Caco-2 (cell line): ENCODE measurements around the gene IER5L. TPM values are rescaled to one million over a fixed set of nuclear protein-coding genes. Genes with fewer than 3 reads are reported as not detected.

Experiments used
- BruUV-seq: library from RNA; stranded (reverse); fragments of 400-500 nt; replicated peaks from 2 replicates; lab custom pipeline; 2021; lab: Mats Ljungman, UMichigan
- CTCF ChIA-PET: fragments of 300-600 bp; sonication (Branson Sonifier 250); formaldehyde crosslinking; loops from one replicate; lab custom pipeline; 2022; ENCODE audit warnings: antibody characterized with exemption; lab: Charles Lee
- POLR2A ChIA-PET: fragments of 300-600 bp; sonication (Branson Sonifier 250); formaldehyde crosslinking; loops from one replicate; lab custom pipeline; 2022; ENCODE audit warnings: antibody characterized with exemption; lab: Charles Lee
- DNase-seq, 2 experiments: peaks; one replicate each; pipeline versions ENCODE4 v3.0.0 to v3.0.0-alpha.2; 2020 to 2022
- H3K27me3 ChIP-seq: replicated peaks from 2 replicates; pipeline ENCODE4 v1.6.0; 2011; ENCODE audit warnings: low read length; ENCODE audit not compliant: control insufficient read depth, insufficient read depth
- H3K36me3 ChIP-seq: 2 replicates; pipeline ENCODE4 v1.5.1; 2011; ENCODE audit warnings: low read length; ENCODE audit not compliant: control insufficient read depth, insufficient read depth
- H3K4me1 ChIP-seq: fragments of 250-450 bp; sonication (Bioruptor Pico); 2 replicates; pipeline ENCODE4 v1.5.1; 2020; ENCODE audit warnings: mild to moderate bottlenecking
- H3K4me3 ChIP-seq: 2 replicates; pipeline ENCODE4 v1.5.1; 2011; ENCODE audit warnings: low read depth, mild to moderate bottlenecking, control low read depth, low read length
- H3K9me3 ChIP-seq: fragments of 250-450 bp; sonication (Bioruptor Pico); 2 replicates; pipeline ENCODE4 v1.5.1; 2020; ENCODE audit warnings: mild to moderate bottlenecking, moderate library complexity
- H3K27ac Mint-ChIP-seq: one replicate; pipeline ENCODE4 v1.8.0; 2022; ENCODE audit warnings: mixed read lengths; ENCODE audit not compliant: unreplicated experiment
- H3K27me3 Mint-ChIP-seq: one replicate; pipeline ENCODE4 v1.8.0; 2022; ENCODE audit warnings: mixed read lengths; ENCODE audit not compliant: insufficient read depth, unreplicated experiment
- H3K36me3 Mint-ChIP-seq: one replicate; pipeline ENCODE4 v1.8.0; 2022; ENCODE audit warnings: mild to moderate bottlenecking, mixed read lengths; ENCODE audit not compliant: insufficient read depth, unreplicated experiment
- H3K4me1 Mint-ChIP-seq: one replicate; pipeline ENCODE4 v1.8.0; 2022; ENCODE audit warnings: low read depth, mixed read lengths; ENCODE audit not compliant: unreplicated experiment
- H3K4me3 Mint-ChIP-seq: one replicate; pipeline ENCODE4 v1.8.0; 2022; ENCODE audit warnings: mild to moderate bottlenecking, moderate library complexity, mixed read lengths; ENCODE audit not compliant: unreplicated experiment
- H3K9me3 Mint-ChIP-seq: one replicate; pipeline ENCODE4 v1.8.0; 2022; ENCODE audit warnings: mixed read lengths; ENCODE audit not compliant: unreplicated experiment
- CTCF ChIP-seq, 2 experiments: fragments of 200-600 bp in 1 of 2; IDR thresholded peaks; 1 replicate in 1 of 2; 2 replicates in 1 of 2; pipeline versions ENCODE4 v1.5.1 to v1.8.0; 2011 to 2022; ENCODE audit warnings: antibody characterized with exemption in 1 of 2, control low read depth in 1 of 2, inconsistent platforms in 1 of 2, low read depth in 1 of 2, low read length in 1 of 2, mild to moderate bottlenecking in 1 of 2, moderate library complexity in 1 of 2; ENCODE audit not compliant: insufficient read depth in 1 of 2, severe bottlenecking in 1 of 2, unreplicated experiment in 1 of 2
- intact Hi-C: fragments of 100-400 bp; cut with micrococcal nuclease; formaldehyde crosslinking; loops from one replicate; pipeline ENCODE4 v1.10.0; 2022; ENCODE audit not compliant: unreplicated experiment
- total RNA-seq: library from RNA; stranded (reverse); gene quantifications from 2 replicates; pipeline ENCODE4 v1.2.3, GENCODE V29; 2022

The IER5L gene
- total RNA-seq, 1 experiment from 2014 or later, result 3.9 TPM

DNA sequence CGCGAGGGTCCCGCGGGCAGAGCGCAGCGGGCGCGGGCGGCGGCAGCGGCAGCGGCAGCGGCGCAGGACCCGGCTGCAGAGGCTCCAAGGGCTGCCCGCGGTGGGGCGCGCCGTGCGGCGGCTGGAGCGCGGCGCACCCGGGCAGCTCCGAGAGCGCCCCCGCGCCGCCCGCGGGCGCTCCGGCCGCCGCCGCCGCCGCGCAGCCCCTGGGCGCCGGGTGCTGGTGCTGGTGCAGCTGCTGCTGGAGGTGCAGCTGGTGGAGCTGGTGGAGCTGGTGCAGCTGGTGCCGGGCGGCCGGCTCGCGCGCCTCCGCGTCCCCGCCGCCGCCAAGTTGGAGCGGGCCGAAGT lies 644 bp downstream of the IER5L start:
- intact Hi-C loops, result loop anchor here (5.0 to 10.0 kb wide), 3 partner anchors 155 to 437 kb away; no protein-coding TSS in a partner anchor
- Mint-ChIP-seq H3K4me1 (peaks cover 27% of the 10 kb centered on the region), H3K36me3 (peaks cover 12% of the 10 kb centered on the region), H3K4me3 (peak overlapping the region; percentile 89), H3K9me3 (no peaks in the 10 kb centered on the region), H3K27ac (no peak overlapping the region), H3K27me3 (no peaks in the 10 kb centered on the region)
- BruUV-seq, result no TSS peak
- ChIA-PET CTCF (interaction anchor here (0.6 to 1.4 kb wide), 5 partner anchors 35 to 447 kb away, joined by 3 to 7 read pairs (median 6); no protein-coding TSS in a partner anchor), POLR2A (interaction anchor here (0.6 to 1.7 kb wide), 10 partner anchors 13 to 449 kb away, joined by 3 to 17 read pairs (median 6); partner anchors contain the start of gene NTMT1)
- TF ChIP-seq CTCF (IDR thresholded peaks at IDR 0.05; ENCODE audit: insufficient read depth in 1 of 2, low read depth in 1 of 2, low read length in 1 of 2, severe bottlenecking in 1 of 2, unreplicated experiment in 1 of 2), result no peak
- Histone ChIP-seq H3K9me3 (no peaks in the 10 kb centered on the region), H3K4me1 (peaks cover 43% of the 10 kb centered on the region), H3K4me3 (peak overlapping the region; percentile 81), H3K27me3 (no peaks in the 10 kb centered on the region), H3K36me3 (no peaks in the 10 kb centered on the region)
- no peak for DNase-seq

DNA sequence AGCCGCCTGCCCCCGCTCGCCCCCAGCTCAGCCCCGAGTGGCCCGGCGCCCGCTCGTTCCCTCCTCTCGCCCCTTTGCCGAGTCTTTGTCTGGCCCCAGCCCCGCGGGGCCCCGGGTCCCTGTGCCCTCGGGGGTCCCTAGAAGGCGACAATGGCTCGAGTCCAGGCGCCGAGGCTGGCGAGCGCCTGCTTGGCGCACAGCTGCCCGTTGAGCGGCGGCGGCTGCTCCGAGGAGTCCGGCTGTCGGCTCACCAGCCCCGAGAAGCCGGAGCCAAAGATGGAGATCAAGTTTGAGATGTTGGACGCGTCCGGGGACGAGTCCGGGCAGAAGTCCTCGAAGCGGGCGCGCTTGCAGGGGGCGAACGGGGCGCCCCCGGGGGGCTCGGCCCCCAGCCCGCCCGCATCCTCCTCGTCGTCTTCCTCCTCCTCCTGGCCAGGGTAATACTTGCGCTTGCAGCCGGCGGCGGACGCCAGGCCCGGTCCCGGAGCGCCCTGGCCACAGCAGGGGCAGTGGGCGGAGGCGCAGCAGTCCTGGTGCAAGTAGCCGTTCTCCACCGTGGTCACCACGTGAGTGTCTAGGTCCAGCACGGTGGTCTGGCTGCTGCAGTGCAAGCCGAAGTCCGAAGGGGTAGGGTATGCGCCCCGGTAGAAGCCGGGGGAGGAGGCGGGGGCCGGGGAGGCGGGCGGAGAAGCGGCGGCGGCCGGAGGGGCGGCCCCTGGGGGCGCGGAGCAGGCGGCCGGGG lies 1.2 kb downstream of the IER5L start:
- BruUV-seq, result TSS peak; percentile 89
- no peak for TF ChIP-seq CTCF (IDR thresholded peaks at IDR 0.05; ENCODE audit: insufficient read depth in 1 of 2, low read depth in 1 of 2, low read length in 1 of 2, severe bottlenecking in 1 of 2, unreplicated experiment in 1 of 2)
- H3K9me3 ChIP-seq, result no peaks in the 10 kb centered on the region
- peaks cover 21% of the 10 kb centered on the region for H3K4me1 Mint-ChIP-seq
- no peaks in the 10 kb centered on the region for H3K9me3 Mint-ChIP-seq
- H3K4me3 Mint-ChIP-seq, result peak overlapping the region; percentile 86
- POLR2A ChIA-PET, result interaction anchor here (1.1 to 1.7 kb wide), 4 partner anchors 283 to 449 kb away, joined by 3 to 17 read pairs (median 8); partner anchors contain the start of gene NTMT1
- peaks cover 38% of the 10 kb centered on the region for H3K4me1 ChIP-seq
- H3K27me3 Mint-ChIP-seq, result no peaks in the 10 kb centered on the region
- H3K4me3 ChIP-seq, result peak overlapping the region; percentile 81
- intact Hi-C loops, result loop anchor here (5.0 to 10.0 kb wide), 3 partner anchors 155 to 438 kb away; no protein-coding TSS in a partner anchor
- DNase-seq, result peak in 1 of 2 experiments; percentile 44
- H3K27me3 ChIP-seq, result no peaks in the 10 kb centered on the region
- H3K27ac Mint-ChIP-seq, result no peak overlapping the region
- CTCF ChIA-PET, result interaction anchor here (1.4 kb wide), 1 partner anchor 34 kb away, joined by 7 read pairs; no protein-coding TSS in a partner anchor
- no peaks in the 10 kb centered on the region for H3K36me3 ChIP-seq
- H3K36me3 Mint-ChIP-seq, result peaks cover 7% of the 10 kb centered on the region

DNA sequence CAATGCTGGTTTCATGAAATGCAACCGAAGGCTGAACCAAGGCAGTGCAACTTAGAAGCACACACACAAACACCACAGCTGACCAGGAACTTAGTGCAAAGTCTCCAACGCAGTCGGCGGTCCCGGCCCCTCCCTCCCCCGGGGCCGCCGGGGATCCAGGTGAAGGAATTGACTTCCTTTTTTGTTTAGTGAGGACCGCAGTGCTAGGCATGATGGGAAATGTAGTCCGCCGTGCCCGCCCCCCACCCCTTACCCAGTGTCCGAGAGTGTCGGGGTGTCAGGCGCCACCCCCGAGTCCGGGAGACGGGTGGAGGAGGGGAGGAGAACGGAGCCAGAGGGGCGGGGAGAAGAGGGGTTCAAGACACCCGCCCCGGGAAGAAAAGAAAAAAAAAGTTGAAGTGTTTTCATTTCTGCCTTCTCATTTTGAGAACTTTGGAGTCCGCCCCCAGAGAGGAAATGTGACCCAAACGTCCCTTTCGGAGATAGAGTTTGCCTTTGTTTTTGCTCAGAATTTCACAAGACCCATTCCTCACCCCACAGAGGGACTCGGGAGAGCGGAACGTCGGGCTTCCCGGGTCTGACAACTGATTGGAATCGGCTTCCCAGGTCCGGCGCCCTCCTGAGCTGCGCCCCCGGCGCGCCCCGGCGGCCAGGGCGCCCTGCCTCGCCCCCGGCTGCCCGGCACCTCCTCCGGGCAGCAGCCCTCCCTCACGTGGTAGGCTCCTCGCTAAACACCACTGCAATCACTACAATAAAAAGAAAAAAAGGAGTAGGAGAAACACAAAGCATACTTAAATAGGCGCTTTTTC lies 2.0 kb downstream of the IER5L start:
- H3K36me3 Mint-ChIP-seq, result peaks cover 7% of the 10 kb centered on the region
- POLR2A ChIA-PET, result interaction anchor here (0.7 kb wide), 1 partner anchor 321 kb away, joined by 3 read pairs; no protein-coding TSS in a partner anchor
- BruUV-seq, result no TSS peak

More for the DNA sequence above, 2.0 kb downstream of the IER5L start:
- Mint-ChIP-seq H3K27me3 (no peaks in the 10 kb centered on the region), H3K4me3 (peak overlapping the region; percentile 86), H3K27ac (no peak overlapping the region), H3K9me3 (no peaks in the 10 kb centered on the region), H3K4me1 (peaks cover 14% of the 10 kb centered on the region)
- no peaks in the 10 kb centered on the region for H3K9me3 ChIP-seq
- intact Hi-C loops, result loop anchor here (1.0 to 10.0 kb wide), 4 partner anchors 37 to 439 kb away; no protein-coding TSS in a partner anchor
- H3K27me3 ChIP-seq, result no peaks in the 10 kb centered on the region
- TF ChIP-seq CTCF (IDR thresholded peaks at IDR 0.05; ENCODE audit: insufficient read depth in 1 of 2, low read depth in 1 of 2, low read length in 1 of 2, severe bottlenecking in 1 of 2, unreplicated experiment in 1 of 2), result no peak
- H3K4me3 ChIP-seq, result peak overlapping the region; percentile 81
- CTCF ChIA-PET, result no interaction called here
- H3K36me3 ChIP-seq, result no peaks in the 10 kb centered on the region
- H3K4me1 ChIP-seq, result peaks cover 29% of the 10 kb centered on the region
- DNase-seq, result peak; percentile 80 to 86
